K562 (cell line): ENCODE results near the gene STIL. TPM values are rescaled to one million over a fixed set of nuclear protein-coding genes. Genes with fewer than 3 reads are reported as not detected.
A peak's percentile ranks its signal among the peaks of the same experiment; 100 is the strongest.

ENCODE experiments used
- ATAC-seq: fragments of 200-7000 bp; cut with Tn5 transposase; 3 replicates; pipeline ENCODE4 v1.9.1; 2020; ENCODE audit warnings: moderate library complexity
- BruUV-seq: library from RNA; stranded (reverse); fragments of 400-500 nt; replicated peaks from 2 replicates; lab custom pipeline; 2021; lab: Mats Ljungman, UMichigan
- CTCF ChIA-PET: fragments of 300-600 bp; formaldehyde crosslinking; extraction: SDS; loops from one replicate; lab custom pipeline; 2021; ENCODE audit warnings: low intra/inter-chr PET ratio; lab: Yijun Ruan, JAX
- POLR2A ChIA-PET: fragments of 300-600, 350-650 bp; sonication (Branson Sonifier 250); formaldehyde crosslinking; extraction: SDS; loops from one replicate; lab custom pipeline; 2021; ENCODE audit warnings: antibody characterized with exemption, inconsistent platforms; lab: Yijun Ruan, JAX
- DNase-seq, 4 experiments: peaks; one replicate each; pipeline versions ENCODE4 v3.0.0 to v3.0.0-alpha.2; 2011 to 2018; ENCODE audit warnings: low spot score in 3 of 4, mixed read lengths in 3 of 4; ENCODE audit errors: extremely low read depth in 1 of 4
- FAIRE-seq: peaks from 2 replicates; lab custom pipeline; 2011; peaks lifted over from hg19 to GRCh38; lab: Jason Lieb, UNC
- H2AFZ ChIP-seq: 2 replicates; pipeline ENCODE4 v1.6.0; 2011; ENCODE audit warnings: low read depth, low read length, control low read depth, inconsistent platforms
- H3K27ac ChIP-seq: fragments of 200-600 bp; 3 replicates; pipeline ENCODE4 v1.8.0; 2011; ENCODE audit warnings: low read depth, mild to moderate bottlenecking, control low read depth, inconsistent platforms, low read length, moderate library complexity, mixed read lengths; ENCODE audit errors: extremely low read depth
- H3K27me3 ChIP-seq, 2 experiments: fragments of 300-600 bp in 1 of 2; 2 replicates in 1 of 2; 3 replicates in 1 of 2; pipeline versions ENCODE4 v1.6.0 to v1.8.0; 2011; ENCODE audit warnings: inconsistent platforms in 2 of 2, low read length in 2 of 2, mild to moderate bottlenecking in 1 of 2, mixed read lengths in 1 of 2, moderate library complexity in 1 of 2; ENCODE audit not compliant: control insufficient read depth in 2 of 2, insufficient read depth in 2 of 2
- H3K36me3 ChIP-seq: fragments of 300-600 bp; 3 replicates; pipeline ENCODE4 v1.8.0; 2011; ENCODE audit warnings: mild to moderate bottlenecking, low read length, inconsistent platforms; ENCODE audit not compliant: control insufficient read depth, insufficient read depth
- H3K4me1 ChIP-seq, 2 experiments: fragments of 200-600 bp in 1 of 2; replicated peaks in 1 of 2; 2 replicates in 1 of 2; 3 replicates in 1 of 2; pipeline versions ENCODE4 v1.5.1 to v1.8.0; 2011; ENCODE audit warnings: inconsistent platforms in 2 of 2, low read length in 2 of 2, mild to moderate bottlenecking in 1 of 2, mixed read lengths in 1 of 2, moderate library complexity in 1 of 2; ENCODE audit not compliant: control insufficient read depth in 2 of 2, insufficient read depth in 2 of 2
- H3K4me2 ChIP-seq: 2 replicates; pipeline ENCODE4 v1.6.1; 2011; ENCODE audit warnings: low read length, control low read depth, inconsistent platforms, mixed read lengths; ENCODE audit not compliant: insufficient read depth
- H3K4me3 ChIP-seq: fragments of 200-600 bp; sonication (generic), shearing (Covaris generic); 2 replicates; pipeline ENCODE4 v1.5.1; 2016; ENCODE audit warnings: control low read depth, inconsistent platforms
- H3K79me2 ChIP-seq: fragments of 200-600 bp; 3 replicates; pipeline ENCODE4 v1.8.0; 2011; ENCODE audit warnings: low read length, inconsistent platforms; ENCODE audit not compliant: control insufficient read depth, insufficient read depth
- H3K9ac ChIP-seq, 2 experiments: 2 replicates each; pipeline versions ENCODE4 v1.6.0 to v1.6.1; 2011; ENCODE audit warnings: low read depth in 2 of 2, low read length in 2 of 2, control low read depth in 1 of 2, inconsistent platforms in 1 of 2, mild to moderate bottlenecking in 1 of 2, mixed read lengths in 1 of 2; ENCODE audit not compliant: insufficient read depth in 1 of 2
- H3K9me1 ChIP-seq: one replicate; pipeline ENCODE4 v1.6.0; 2011; ENCODE audit warnings: inconsistent platforms, mild to moderate bottlenecking, low read length, moderate library complexity; ENCODE audit not compliant: control insufficient read depth, insufficient read depth
- H3K9me3 ChIP-seq: replicated peaks from 2 replicates; pipeline ENCODE4 v1.5.1; 2011; ENCODE audit warnings: low read depth, low read length, inconsistent platforms; ENCODE audit not compliant: control insufficient read depth, insufficient read depth
- H4K20me1 ChIP-seq: replicated peaks from 2 replicates; pipeline ENCODE4 v1.6.1; 2011; ENCODE audit warnings: low read length, inconsistent platforms, mixed read lengths; ENCODE audit not compliant: control insufficient read depth, insufficient read depth
- CBFA2T3 ChIP-seq: fragments of 450-650 bp; IDR thresholded peaks from 2 replicates; pipeline ENCODE4 v1.6.1; 2017
- HLTF ChIP-seq: fragments of 450-650 bp; IDR thresholded peaks from 2 replicates; pipeline ENCODE4 v1.6.1; 2016
- MAZ ChIP-seq, 2 experiments: fragments of 450-650 bp in 1 of 2; sonication (generic) in 1 of 2; formaldehyde crosslinking; IDR thresholded peaks in 1 of 2; conservative IDR thresholded peaks in 1 of 2; 2 replicates each; pipeline versions ENCODE4 v1.4.0 to v1.5.0; 2020; ENCODE audit warnings: mild to moderate bottlenecking in 1 of 2, missing genetic modification reagents in 1 of 2
- RBM22 ChIP-seq: fragments of 200-400 bp; formaldehyde crosslinking; IDR thresholded peaks from 2 replicates; pipeline ENCODE4 v1.6.1; 2018; ENCODE audit warnings: low read length, low read depth; ENCODE audit not compliant: poor library complexity, severe bottlenecking
- SMARCE1 ChIP-seq: fragments of 450-650 bp; IDR thresholded peaks from 2 replicates; pipeline ENCODE4 v1.7.1; 2016; ENCODE audit warnings: mild to moderate bottlenecking
- ZNF766 ChIP-seq: fragments of 200-800 bp; sonication (Bioruptor generic); conservative IDR thresholded peaks from 2 replicates; pipeline ENCODE4 v1.6.1; 2016; ENCODE audit warnings: missing genetic modification characterization, missing compliant biosample characterization
- WGBS: fragments of 100-300 bp; shearing (Covaris generic); methylation state at CpG from one replicate; pipeline ENCODE4 v1.1.6; 2016; ENCODE audit warnings: low coverage, mixed read lengths; ENCODE audit not compliant: insufficient coverage; ENCODE audit errors: missing lambda C conversion rate; 5-methylcytosine and 5-hydroxymethylcytosine counted together
- in situ Hi-C: fragments of 300-500 bp; cut with MboI; formaldehyde crosslinking; loops from 4 replicates; pipeline ENCODE4 v1.15.0; 2018; ENCODE audit warnings: inconsistent platforms, mixed read lengths
- intact Hi-C: fragments of 100-400 bp; cut with micrococcal nuclease; formaldehyde crosslinking; loops from 2 replicates; pipeline ENCODE4 v1.14.2; 2022
- polyA plus RNA-seq, 8 experiments: library from polyadenylated mRNA; depleted of rRNA in 4 of 8; stranded (reverse) in 5 of 8; unstranded in 3 of 8; fragments of >200 nt; fragmentation: Nextera tagmentation in 2 of 8; fragmentation: Illumina TruSeq in 1 of 8; extraction: Ambion mirVana in 2 of 8; extraction: Trizol in 1 of 8; gene quantifications; 2 replicates each; pipeline versions ENCODE4 v1.2.1 to v1.2.3, GENCODE V29; 2011 to 2014; ENCODE audit warnings: inconsistent platforms in 1 of 8, missing spikeins in 1 of 8
- total RNA-seq, 7 experiments: library from RNA; depleted of rRNA in 6 of 7; stranded (reverse); fragments of >200 nt in 6 of 7; fragmentation: Illumina TruSeq in 2 of 7; extraction: Trizol in 2 of 7; gene quantifications; 2 replicates each; pipeline versions ENCODE4 v1.2.1 to v1.2.3, GENCODE V29; 2011 to 2021; ENCODE audit warnings: low replicate concordance in 1 of 7
- TF ChIP-seq, protein P1 (sequence below): fragments of 250-450 bp; sonication (Bioruptor Pico); IDR thresholded peaks from 2 replicates; pipeline ENCODE4 v1.8.0; 2022; ENCODE audit warnings: moderate library complexity, mild to moderate bottlenecking, inconsistent platforms
- TF ChIP-seq, protein P2 (sequence below), 2 experiments: fragments of 450-650 bp in 1 of 2; IDR thresholded peaks; 2 replicates each; pipeline ENCODE4 v1.6.1; 2011 to 2017; ENCODE audit warnings: low read depth in 2 of 2, antibody characterized with exemption in 1 of 2, borderline replicate concordance in 1 of 2, low read length in 1 of 2, mild to moderate bottlenecking in 1 of 2, mixed read lengths in 1 of 2; ENCODE audit not compliant: control insufficient read depth in 1 of 2

The STIL gene
- total and polyA plus RNA-seq, 9 of the 15 experiments (the other 6 are each of a cell fraction or from before 2014, with no cell fraction given) = 10.5 to 77.4 (median 39.6) TPM

DNA sequence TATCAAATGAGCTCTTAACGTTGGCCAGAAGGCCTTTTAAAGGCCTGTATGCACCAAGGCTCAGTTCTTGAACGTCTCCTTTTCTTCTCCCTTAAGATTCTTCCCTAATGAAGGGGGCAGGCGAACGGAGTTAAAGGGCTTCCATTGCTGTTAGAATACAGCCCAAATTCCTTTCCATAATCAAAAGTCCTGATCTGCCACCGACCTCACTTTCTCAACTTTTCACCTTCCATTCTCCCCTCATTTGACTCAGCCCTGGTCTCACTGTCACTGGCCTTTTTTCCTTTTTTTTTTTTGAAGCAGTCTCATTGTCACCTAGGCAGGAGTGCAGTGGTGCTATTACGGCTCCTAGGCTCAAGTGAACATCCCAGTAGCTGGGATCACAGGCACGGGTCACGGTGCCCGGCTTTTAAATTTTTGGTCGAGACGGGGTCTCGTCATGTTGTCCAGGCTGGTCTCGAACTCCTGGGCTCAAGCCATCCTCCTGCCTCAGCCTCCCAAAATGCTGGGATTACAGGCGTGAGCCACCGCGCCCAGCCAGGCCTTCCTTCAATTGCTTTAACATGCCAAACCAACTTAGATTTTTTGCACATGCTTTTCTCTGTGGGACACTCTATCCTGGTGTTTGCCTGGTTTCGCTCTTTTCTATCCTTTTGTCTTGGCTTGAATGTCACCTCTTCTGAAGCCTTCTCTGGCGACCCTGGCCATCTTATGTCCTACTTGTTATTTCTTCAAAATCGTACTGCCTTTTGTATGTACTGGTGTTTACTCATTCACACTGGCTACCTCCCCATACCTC lies 19.0 kb upstream of the STIL start:
- FAIRE-seq (no peak), ATAC-seq (no peak), DNase-seq (peak in 1 of 4 experiments; percentile 14)
- Histone ChIP-seq H4K20me1 (0 out of 2 replicates have a peak, but pooled peaks cover under 1% of the 10 kb centered on the region), H3K27me3 (no peaks in the 10 kb centered on the region), H3K4me3 (peak overlapping the region; percentile 93), H3K9me3 (no peaks in the 10 kb centered on the region), H2AFZ (peak overlapping the region; percentile 98), H3K27ac (peak overlapping the region; percentile 85), H3K9me1 (no peaks in the 10 kb centered on the region), H3K4me2 (peak overlapping the region; percentile 98), H3K79me2 (peaks cover 55% of the 10 kb centered on the region), H3K9ac (peak overlapping the region; percentile 96 to 97), H3K4me1 (peaks cover 21 to 28% of the 10 kb centered on the region in 2 experiments; a peak in 4 of 5 replicates), H3K36me3 (peaks cover 9% of the 10 kb centered on the region; the same call in 2 of the 3 replicates)
- 21% methylated on average over 19 of the region's 19 CpGs for WGBS
- POLR2A ChIA-PET = interaction anchor here (0.6 to 18.0 kb wide), 12 partner anchors 11 to 106 kb away, joined by 3 to 318 read pairs (median 4); partner anchors contain the start of gene STIL
- in situ Hi-C loops (no loop called here), intact Hi-C loops (loop anchor here (5.0 kb wide), 3 partner anchors 101 to 151 kb away; partner anchors contain the start of genes FOXD2 and TAL1)
- BruUV-seq = TSS peak; percentile 82
- CTCF ChIA-PET = interaction anchor here (0.5 kb wide), 1 partner anchor 1822 kb away, joined by 3 read pairs; no protein-coding TSS in a partner anchor
- peak; percentile 65 for TF ChIP-seq HLTF
- 0 out of 2 replicates have a peak, but pooled peaks have one; percentile 9 for TF ChIP-seq CBFA2T3
- TF ChIP-seq ZNF766 (CRISPR knock-in tag) = 0 out of 2 replicates have a peak, but pooled peaks have one; percentile 27
- 0 out of 2 replicates have a peak, but pooled peaks have one; percentile 49 for TF ChIP-seq SMARCE1
- TF ChIP-seq RBM22 = no peak
- TF ChIP-seq, protein P1, sequence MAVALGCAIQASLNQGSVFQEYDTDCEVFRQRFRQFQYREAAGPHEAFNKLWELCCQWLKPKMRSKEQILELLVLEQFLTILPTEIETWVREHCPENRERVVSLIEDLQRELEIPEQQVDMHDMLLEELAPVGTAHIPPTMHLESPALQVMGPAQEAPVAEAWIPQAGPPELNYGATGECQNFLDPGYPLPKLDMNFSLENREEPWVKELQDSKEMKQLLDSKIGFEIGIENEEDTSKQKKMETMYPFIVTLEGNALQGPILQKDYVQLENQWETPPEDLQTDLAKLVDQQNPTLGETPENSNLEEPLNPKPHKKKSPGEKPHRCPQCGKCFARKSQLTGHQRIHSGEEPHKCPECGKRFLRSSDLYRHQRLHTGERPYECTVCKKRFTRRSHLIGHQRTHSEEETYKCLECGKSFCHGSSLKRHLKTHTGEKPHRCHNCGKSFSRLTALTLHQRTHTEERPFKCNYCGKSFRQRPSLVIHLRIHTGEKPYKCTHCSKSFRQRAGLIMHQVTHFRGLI (CRISPR knock-in tag) = no peak
- TF ChIP-seq, protein P2, sequence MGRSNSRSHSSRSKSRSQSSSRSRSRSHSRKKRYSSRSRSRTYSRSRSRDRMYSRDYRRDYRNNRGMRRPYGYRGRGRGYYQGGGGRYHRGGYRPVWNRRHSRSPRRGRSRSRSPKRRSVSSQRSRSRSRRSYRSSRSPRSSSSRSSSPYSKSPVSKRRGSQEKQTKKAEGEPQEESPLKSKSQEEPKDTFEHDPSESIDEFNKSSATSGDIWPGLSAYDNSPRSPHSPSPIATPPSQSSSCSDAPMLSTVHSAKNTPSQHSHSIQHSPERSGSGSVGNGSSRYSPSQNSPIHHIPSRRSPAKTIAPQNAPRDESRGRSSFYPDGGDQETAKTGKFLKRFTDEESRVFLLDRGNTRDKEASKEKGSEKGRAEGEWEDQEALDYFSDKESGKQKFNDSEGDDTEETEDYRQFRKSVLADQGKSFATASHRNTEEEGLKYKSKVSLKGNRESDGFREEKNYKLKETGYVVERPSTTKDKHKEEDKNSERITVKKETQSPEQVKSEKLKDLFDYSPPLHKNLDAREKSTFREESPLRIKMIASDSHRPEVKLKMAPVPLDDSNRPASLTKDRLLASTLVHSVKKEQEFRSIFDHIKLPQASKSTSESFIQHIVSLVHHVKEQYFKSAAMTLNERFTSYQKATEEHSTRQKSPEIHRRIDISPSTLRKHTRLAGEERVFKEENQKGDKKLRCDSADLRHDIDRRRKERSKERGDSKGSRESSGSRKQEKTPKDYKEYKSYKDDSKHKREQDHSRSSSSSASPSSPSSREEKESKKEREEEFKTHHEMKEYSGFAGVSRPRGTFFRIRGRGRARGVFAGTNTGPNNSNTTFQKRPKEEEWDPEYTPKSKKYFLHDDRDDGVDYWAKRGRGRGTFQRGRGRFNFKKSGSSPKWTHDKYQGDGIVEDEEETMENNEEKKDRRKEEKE (IDR thresholded peaks at IDR 0.05; ENCODE audit: borderline replicate concordance in 1 of 2, control insufficient read depth in 1 of 2, low read depth in 2 of 2, low read length in 1 of 2) = no peak
- TF ChIP-seq MAZ (CRISPR knock-in tag; conservative IDR thresholded peaks at IDR 0.05 in 1 of 2, IDR thresholded peaks at IDR 0.05 in 1 of 2) = 0 out of 4 replicates have a peak, but pooled peaks of 1 of the 2 experiments have one; percentile 12
